DND-41 (cell line): ENCODE measurements around the gene MEF2D.

Experiments used
- ATAC-seq: fragments of 200-7000 bp; cut with Tn5 transposase; 3 replicates; pipeline ENCODE4 v1.9.1; 2021; ENCODE audit warnings: low read depth; ENCODE audit not compliant: insufficient read depth
- DNase-seq: peaks from one replicate; pipeline ENCODE4 v3.0.0-alpha.2; 2020
- H2AFZ ChIP-seq: 2 replicates; pipeline ENCODE4 v1.6.0; 2012; ENCODE audit warnings: low read depth, low read length
- H3K27ac ChIP-seq: 2 replicates; pipeline ENCODE4 v1.5.1; 2012; ENCODE audit warnings: low read length, inconsistent platforms
- H3K27me3 ChIP-seq: fragments of 200-600 bp; sonication (generic); 2 replicates; pipeline ENCODE4 v1.6.0; 2012; ENCODE audit warnings: low read length, mild to moderate bottlenecking, inconsistent platforms; ENCODE audit not compliant: insufficient read depth, poor library complexity
- H3K36me3 ChIP-seq: 2 replicates; pipeline ENCODE4 v1.5.1; 2012; ENCODE audit warnings: low read length, inconsistent platforms; ENCODE audit not compliant: insufficient read depth
- H3K4me1 ChIP-seq: 2 replicates; pipeline ENCODE4 v1.5.1; 2012; ENCODE audit warnings: mild to moderate bottlenecking, low read length; ENCODE audit not compliant: insufficient read depth
- H3K4me2 ChIP-seq: 2 replicates; pipeline ENCODE4 v1.6.0; 2012; ENCODE audit warnings: mild to moderate bottlenecking, moderate library complexity, low read length, inconsistent platforms; ENCODE audit not compliant: insufficient read depth
- H3K4me3 ChIP-seq, 2 experiments: fragments of 200-600 bp in 1 of 2; shearing (Covaris generic) in 1 of 2; 2 replicates each; pipeline ENCODE4 v1.5.1; 2012 to 2016; ENCODE audit warnings: inconsistent platforms in 2 of 2, low read length in 2 of 2, mild to moderate bottlenecking in 2 of 2, low read depth in 1 of 2, moderate library complexity in 1 of 2
- H3K79me2 ChIP-seq: 2 replicates; pipeline ENCODE4 v1.6.0; 2012; ENCODE audit warnings: low read length, inconsistent platforms; ENCODE audit not compliant: insufficient read depth
- H3K9ac ChIP-seq: 2 replicates; pipeline ENCODE4 v1.6.0; 2012; ENCODE audit warnings: low read depth, mild to moderate bottlenecking, inconsistent platforms, low read length, moderate library complexity
- H3K9me3 ChIP-seq: 2 replicates; pipeline ENCODE4 v1.5.1; 2012; ENCODE audit warnings: low read length, moderate library complexity, mild to moderate bottlenecking, inconsistent platforms; ENCODE audit not compliant: insufficient read depth, severe bottlenecking
- H4K20me1 ChIP-seq: 2 replicates; pipeline ENCODE4 v1.6.0; 2012; ENCODE audit warnings: low read length; ENCODE audit not compliant: insufficient read depth
- EZH2 ChIP-seq: IDR thresholded peaks from 3 replicates; pipeline ENCODE4 v1.6.1; 2012; ENCODE audit warnings: borderline replicate concordance, low read depth, mild to moderate bottlenecking, moderate library complexity, low read length, inconsistent platforms; ENCODE audit not compliant: severe bottlenecking
- TF ChIP-seq, protein P1 (sequence below): IDR thresholded peaks from 2 replicates; pipeline ENCODE4 v1.5.1; 2012; ENCODE audit warnings: borderline replicate concordance, low read length, moderate library complexity, mild to moderate bottlenecking; ENCODE audit not compliant: poor library complexity, severe bottlenecking; ENCODE audit errors: extremely low read depth

The MEF2D gene

GRCh38 chr1:156451505-156452160, 48.9 kb downstream of the MEF2D start:
- TF ChIP-seq, protein P1, sequence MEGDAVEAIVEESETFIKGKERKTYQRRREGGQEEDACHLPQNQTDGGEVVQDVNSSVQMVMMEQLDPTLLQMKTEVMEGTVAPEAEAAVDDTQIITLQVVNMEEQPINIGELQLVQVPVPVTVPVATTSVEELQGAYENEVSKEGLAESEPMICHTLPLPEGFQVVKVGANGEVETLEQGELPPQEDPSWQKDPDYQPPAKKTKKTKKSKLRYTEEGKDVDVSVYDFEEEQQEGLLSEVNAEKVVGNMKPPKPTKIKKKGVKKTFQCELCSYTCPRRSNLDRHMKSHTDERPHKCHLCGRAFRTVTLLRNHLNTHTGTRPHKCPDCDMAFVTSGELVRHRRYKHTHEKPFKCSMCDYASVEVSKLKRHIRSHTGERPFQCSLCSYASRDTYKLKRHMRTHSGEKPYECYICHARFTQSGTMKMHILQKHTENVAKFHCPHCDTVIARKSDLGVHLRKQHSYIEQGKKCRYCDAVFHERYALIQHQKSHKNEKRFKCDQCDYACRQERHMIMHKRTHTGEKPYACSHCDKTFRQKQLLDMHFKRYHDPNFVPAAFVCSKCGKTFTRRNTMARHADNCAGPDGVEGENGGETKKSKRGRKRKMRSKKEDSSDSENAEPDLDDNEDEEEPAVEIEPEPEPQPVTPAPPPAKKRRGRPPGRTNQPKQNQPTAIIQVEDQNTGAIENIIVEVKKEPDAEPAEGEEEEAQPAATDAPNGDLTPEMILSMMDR, result peak; percentile 23
- no peak for TF ChIP-seq EZH2
- H3K4me1 ChIP-seq, result peaks cover 8% of the 10 kb centered on the region

DNA sequence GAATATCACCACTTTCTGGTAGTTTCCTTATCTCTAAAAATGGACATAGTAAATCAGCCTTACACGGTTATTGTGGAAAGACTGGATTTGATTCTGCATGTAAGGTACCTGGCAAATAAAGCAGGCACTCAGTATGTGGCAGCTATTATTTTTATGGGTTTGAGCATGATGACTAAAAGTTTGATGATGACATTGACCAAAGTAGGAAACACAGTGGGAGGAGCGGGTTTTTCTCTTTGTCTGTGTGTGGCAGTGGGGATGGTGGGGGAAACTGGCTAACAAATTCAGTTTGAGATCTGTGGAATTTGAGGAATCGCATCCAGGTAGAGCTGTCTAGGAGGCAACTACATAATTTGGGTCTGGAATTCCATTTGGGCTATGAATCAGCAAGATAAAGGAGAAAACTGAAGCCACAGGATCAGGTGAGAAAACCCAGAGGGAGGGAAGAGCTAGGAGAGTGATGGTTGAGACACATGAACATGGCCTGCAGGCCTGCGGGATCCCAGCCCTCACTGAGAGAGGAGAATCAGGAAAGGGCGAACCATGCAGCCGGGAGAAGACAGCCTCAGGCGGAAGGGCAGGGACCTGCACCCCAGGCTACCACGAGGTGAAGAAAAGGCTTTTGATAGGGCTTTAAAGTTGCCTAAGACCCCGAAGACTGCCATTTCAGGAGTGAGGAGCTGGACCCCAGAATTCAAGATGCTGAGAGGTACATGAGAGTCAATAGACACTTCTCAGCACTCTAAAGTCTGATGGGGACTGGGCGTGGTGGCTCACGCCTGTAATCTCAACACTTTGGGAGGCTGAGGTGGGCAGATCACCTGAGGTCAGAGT, 52.2 kb downstream of the MEF2D start:
- H3K27me3 ChIP-seq, result no peaks in the 10 kb centered on the region
- H3K4me1 ChIP-seq, result peaks cover 10% of the 10 kb centered on the region
- no peaks in the 10 kb centered on the region for H3K36me3 ChIP-seq
- TF ChIP-seq EZH2, result no peak
- TF ChIP-seq, protein P1, result no peak
- no peak overlapping the region for H3K4me2 ChIP-seq
- H3K9me3 ChIP-seq, result no peaks in the 10 kb centered on the region
- no peak overlapping the region for H3K27ac ChIP-seq
- H4K20me1 ChIP-seq, result no peaks in the 10 kb centered on the region
- no peaks in the 10 kb centered on the region for H3K79me2 ChIP-seq
- no peak overlapping the region for H3K9ac ChIP-seq
- no peak for DNase-seq
- no peak overlapping the region for H3K4me3 ChIP-seq
- no peak overlapping the region for H2AFZ ChIP-seq
- ATAC-seq, result no peak

More at GRCh38 chr1:156451505-156452160, 48.9 kb downstream of the MEF2D start:
- H3K4me2 ChIP-seq, result no peak overlapping the region
- no peak overlapping the region for H3K4me3 ChIP-seq
- H3K27ac ChIP-seq, result no peak overlapping the region
- no peaks in the 10 kb centered on the region for H3K27me3 ChIP-seq
- H4K20me1 ChIP-seq, result no peaks in the 10 kb centered on the region
- no peak overlapping the region for H2AFZ ChIP-seq
- no peaks in the 10 kb centered on the region for H3K79me2 ChIP-seq
- no peaks in the 10 kb centered on the region for H3K9me3 ChIP-seq
- DNase-seq (no peak), ATAC-seq (no peak)
- no peak overlapping the region for H3K9ac ChIP-seq
- no peaks in the 10 kb centered on the region for H3K36me3 ChIP-seq

- Histone ChIP-seq H3K9ac (0 out of 2 replicates have a peak overlapping the region, but pooled peaks have one; percentile 5), H3K4me3 (peak overlapping the region in 1 of 2 experiments; percentile 25; a peak in 1 of 4 replicates), H3K4me1 (peaks cover 10% of the 10 kb centered on the region), H4K20me1 (no peaks in the 10 kb centered on the region), H3K9me3 (no peaks in the 10 kb centered on the region), H3K27me3 (no peaks in the 10 kb centered on the region), H3K4me2 (peak overlapping the region; percentile 51), H2AFZ (peak overlapping the region; percentile 87), H3K36me3 (no peaks in the 10 kb centered on the region), H3K27ac (peak overlapping the region; percentile 38; the same call in 1 of the 2 replicates), H3K79me2 (no peaks in the 10 kb centered on the region)
- ATAC-seq (peak; percentile 99), DNase-seq (peak; percentile 92)
- TF ChIP-seq, protein P1, result peak; percentile 100
- no peak for TF ChIP-seq EZH2
Measured at GRCh38 chr1:156445789-156446263, 54.7 kb downstream of the MEF2D start.
